IMR-90 (cell line): ENCODE measurements around the gene PAN2.

ENCODE experiments used
- BHLHE40 ChIP-seq: fragments of 150-350 bp; IDR thresholded peaks from 2 replicates; pipeline ENCODE4 v1.6.1; 2016; ENCODE audit warnings: mild to moderate bottlenecking, low read depth, low read length
- CEBPB ChIP-seq: IDR thresholded peaks from 2 replicates; pipeline ENCODE4 v1.6.1; 2012; ENCODE audit warnings: low read depth, low read length, improper control_type of control experiment
- CHD1 ChIP-seq: IDR thresholded peaks from 2 replicates; pipeline ENCODE4 v1.6.1; 2012; ENCODE audit warnings: low read depth, low read length, improper control_type of control experiment
- CTCF ChIP-seq: conservative IDR thresholded peaks from 2 replicates; pipeline ENCODE4 v1.5.1; 2012; ENCODE audit warnings: mild to moderate bottlenecking, low read depth, low read length, improper control_type of control experiment
- NFE2L2 ChIP-seq: fragments of 150-350 bp; IDR thresholded peaks from 2 replicates; pipeline ENCODE4 v1.6.1; 2016; ENCODE audit warnings: low read depth, mild to moderate bottlenecking, low read length
- POLR2A ChIP-seq: IDR thresholded peaks from 2 replicates; pipeline ENCODE4 v1.6.1; 2012; ENCODE audit warnings: mild to moderate bottlenecking, low read depth, low read length
- SMC3 ChIP-seq: fragments of 150-350 bp; IDR thresholded peaks from 2 replicates; pipeline ENCODE4 v1.6.1; 2016; ENCODE audit warnings: low read depth, mild to moderate bottlenecking, antibody characterized with exemption, low read length, moderate library complexity

GRCh38 chr12:56282579-56282978 is 51.2 kb downstream of the PAN2 start:
- TF ChIP-seq SMC3 (no peak), CTCF (no peak), NFE2L2 (no peak), POLR2A (no peak), CHD1 (no peak), CEBPB (no peak), BHLHE40 (no peak)
